ENCODE measurements around the gene SRP9. TPM values are rescaled to one million over a fixed set of nuclear protein-coding genes. Genes with fewer than 3 reads are reported as not detected.
"Not testable (repeated sequence)": the region's sequence is repeated elsewhere in the genome, so short reads cannot be mapped to it uniquely, and the experiment has no call there.

The SRP9 gene
- total and polyA plus RNA-seq, 2 donors: 310 to 362 TPM

GRCh38 chr1:225761395-225761794 is 16.2 kb upstream of the SRP9 start:
- DNase-seq (ENCODE audit: low read depth in 6 of 9, low spot score in 9 of 9): not testable (repeated sequence)
- WGBS: 95% methylated on average over 6 of the region's 6 CpGs

DNA sequence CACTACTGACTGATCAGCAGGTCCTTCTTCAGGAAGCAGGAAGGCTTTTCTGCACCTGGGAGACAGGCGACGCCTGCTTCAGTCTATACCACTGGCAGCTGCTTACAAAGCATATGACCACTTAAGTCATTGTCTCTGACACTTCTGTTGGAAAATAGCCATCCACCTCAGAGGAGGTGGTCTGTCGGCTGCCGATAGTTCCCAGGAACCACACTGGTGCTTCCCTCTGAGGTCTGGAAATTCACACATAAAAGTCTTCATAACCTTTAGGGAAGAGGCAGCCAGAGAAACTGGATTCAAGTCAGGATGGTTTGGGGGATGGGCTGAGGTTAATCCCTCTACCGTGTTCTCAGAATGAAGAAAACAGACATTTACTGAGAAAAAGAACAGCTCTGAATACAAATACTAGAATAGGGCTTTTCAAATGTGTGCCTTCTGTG is 15.6 kb upstream of the SRP9 start:
- 95% methylated on average over 5 of the region's 5 CpGs for WGBS
- H3K36me3 ChIP-seq (ENCODE audit: control insufficient read depth in 2 of 2, insufficient read depth in 2 of 2, low read length in 1 of 2): no peaks in the 10 kb centered on the region
- H3K4me1 ChIP-seq (ENCODE audit: control insufficient read depth in 2 of 2, insufficient read depth in 2 of 2, low read length in 2 of 2): peaks cover 0 to 16% of the 10 kb centered on the region in 2 donors
- H3K9me3 ChIP-seq (ENCODE audit: control insufficient read depth in 2 of 2, insufficient read depth in 1 of 2, low read length in 1 of 2): no peaks in the 10 kb centered on the region
- DNase-seq (ENCODE audit: low read depth in 6 of 9, low spot score in 9 of 9): no peak
- H3K27me3 ChIP-seq (ENCODE audit: control insufficient read depth in 2 of 2, insufficient read depth in 1 of 2, low read length in 1 of 2): no peaks in the 10 kb centered on the region
- no peak overlapping the region for H3K4me3 ChIP-seq (ENCODE audit: low read length in 2 of 2)
- H3K27ac ChIP-seq (ENCODE audit: low read depth in 1 of 2, low read length in 1 of 2): no peak overlapping the region

More at GRCh38 chr1:225761395-225761794, 16.2 kb upstream of the SRP9 start:
- not testable (repeated sequence) for H3K4me1 ChIP-seq (ENCODE audit: control insufficient read depth in 2 of 2, insufficient read depth in 2 of 2, low read length in 2 of 2); H3K4me3 ChIP-seq (ENCODE audit: low read length in 2 of 2); H3K36me3 ChIP-seq (ENCODE audit: control insufficient read depth in 2 of 2, insufficient read depth in 2 of 2, low read length in 1 of 2); H3K27me3 ChIP-seq (ENCODE audit: control insufficient read depth in 2 of 2, insufficient read depth in 1 of 2, low read length in 1 of 2); H3K9me3 ChIP-seq (ENCODE audit: control insufficient read depth in 2 of 2, insufficient read depth in 1 of 2, low read length in 1 of 2); H3K27ac ChIP-seq (ENCODE audit: low read depth in 1 of 2, low read length in 1 of 2)

DNA sequence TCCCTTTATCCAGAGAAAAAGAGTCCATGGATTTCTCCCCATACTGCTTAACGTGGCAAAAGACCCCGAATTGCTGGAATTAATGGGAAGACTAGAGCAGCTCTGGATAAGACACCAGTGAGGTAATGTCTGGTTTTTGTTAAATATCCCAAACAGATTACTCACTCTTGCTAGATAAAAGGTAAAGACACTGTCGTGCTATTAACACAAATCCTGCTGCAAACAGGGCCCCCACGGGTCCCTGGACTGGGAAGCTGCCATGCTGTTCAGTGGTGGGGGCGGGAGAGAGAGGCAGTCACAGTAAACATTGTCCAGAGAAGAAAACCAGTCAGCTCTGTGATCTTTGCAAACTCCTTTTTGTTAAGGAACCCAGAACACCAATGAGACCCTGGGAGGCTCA is 15.2 kb upstream of the SRP9 start:
- no peak overlapping the region for H3K27ac ChIP-seq (ENCODE audit: low read depth in 1 of 2, low read length in 1 of 2)
- no peaks in the 10 kb centered on the region for H3K36me3 ChIP-seq (ENCODE audit: control insufficient read depth in 2 of 2, insufficient read depth in 2 of 2, low read length in 1 of 2)
- peaks cover 0 to 20% of the 10 kb centered on the region in 2 donors for H3K4me1 ChIP-seq (ENCODE audit: control insufficient read depth in 2 of 2, insufficient read depth in 2 of 2, low read length in 2 of 2)
- WGBS: 97% methylated on average over 5 of the region's 5 CpGs
- H3K9me3 ChIP-seq (ENCODE audit: control insufficient read depth in 2 of 2, insufficient read depth in 1 of 2, low read length in 1 of 2): no peaks in the 10 kb centered on the region
- no peak for DNase-seq (ENCODE audit: low read depth in 6 of 9, low spot score in 9 of 9)
- no peak overlapping the region for H3K4me3 ChIP-seq (ENCODE audit: low read length in 2 of 2)
- H3K27me3 ChIP-seq (ENCODE audit: control insufficient read depth in 2 of 2, insufficient read depth in 1 of 2, low read length in 1 of 2): no peaks in the 10 kb centered on the region

GRCh38 chr1:225763716-225764548 is 13.7 kb upstream of the SRP9 start:
- Histone ChIP-seq H3K9me3 (ENCODE audit: control insufficient read depth in 2 of 2, insufficient read depth in 1 of 2, low read length in 1 of 2) (no peaks in the 10 kb centered on the region), H3K27me3 (ENCODE audit: control insufficient read depth in 2 of 2, insufficient read depth in 1 of 2, low read length in 1 of 2) (no peaks in the 10 kb centered on the region), H3K36me3 (ENCODE audit: control insufficient read depth in 2 of 2, insufficient read depth in 2 of 2, low read length in 1 of 2) (no peaks in the 10 kb centered on the region), H3K27ac (ENCODE audit: low read depth in 1 of 2, low read length in 1 of 2) (no peak overlapping the region), H3K4me3 (ENCODE audit: low read length in 2 of 2) (no peak overlapping the region), H3K4me1 (ENCODE audit: control insufficient read depth in 2 of 2, insufficient read depth in 2 of 2, low read length in 2 of 2) (peaks cover 0 to 35% of the 10 kb centered on the region in 2 donors)
- WGBS: 91% methylated on average over 9 of the region's 9 CpGs
- no peak for DNase-seq (ENCODE audit: low read depth in 6 of 9, low spot score in 9 of 9)

DNA sequence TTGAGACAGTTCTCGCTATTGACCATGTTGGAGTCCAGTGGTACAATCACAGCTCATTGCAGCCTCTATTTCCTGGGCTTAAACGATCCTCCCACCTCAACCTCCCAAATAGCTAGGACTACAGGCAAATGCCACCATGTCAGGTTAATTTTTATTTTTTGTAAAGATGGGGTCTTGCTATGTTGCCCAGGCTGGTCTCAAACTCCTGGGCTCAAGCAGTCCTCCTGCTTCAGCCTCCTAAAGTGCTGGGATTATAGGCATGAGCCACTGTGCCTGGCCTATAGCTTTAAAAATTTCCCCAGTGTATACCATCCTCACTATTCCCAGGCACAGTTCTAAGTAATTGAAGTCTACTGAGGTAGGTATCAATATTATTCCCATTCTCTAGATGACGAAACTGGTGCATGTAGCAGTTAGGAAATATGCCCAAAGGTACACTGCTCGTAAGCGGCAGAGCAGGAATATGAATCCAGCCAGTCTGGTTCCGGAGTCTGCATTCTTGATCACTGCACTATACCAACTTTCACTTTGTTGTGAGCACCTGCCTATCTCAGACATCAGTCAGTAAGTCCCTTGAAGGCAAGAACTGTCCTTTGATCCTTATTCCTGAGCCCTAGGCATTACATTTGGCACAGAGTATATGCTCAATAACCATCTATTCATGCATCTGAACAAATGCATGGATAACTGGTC is 11.5 kb upstream of the SRP9 start:
- H3K27me3 ChIP-seq (ENCODE audit: control insufficient read depth in 2 of 2, insufficient read depth in 1 of 2, low read length in 1 of 2): no peaks in the 10 kb centered on the region
- no peak for DNase-seq (ENCODE audit: low read depth in 6 of 9, low spot score in 9 of 9)
- peaks cover 0 to 45% of the 10 kb centered on the region in 2 donors for H3K4me1 ChIP-seq (ENCODE audit: control insufficient read depth in 2 of 2, insufficient read depth in 2 of 2, low read length in 2 of 2)
- no peaks in the 10 kb centered on the region for H3K36me3 ChIP-seq (ENCODE audit: control insufficient read depth in 2 of 2, insufficient read depth in 2 of 2, low read length in 1 of 2)
- 99% methylated on average over 6 of the region's 6 CpGs for WGBS
- H3K4me3 ChIP-seq (ENCODE audit: low read length in 2 of 2): no peak overlapping the region
- H3K27ac ChIP-seq (ENCODE audit: low read depth in 1 of 2, low read length in 1 of 2): peak overlapping the region; percentile 20 to 64
- no peaks in the 10 kb centered on the region for H3K9me3 ChIP-seq (ENCODE audit: control insufficient read depth in 2 of 2, insufficient read depth in 1 of 2, low read length in 1 of 2)

- Histone ChIP-seq H3K9me3 (ENCODE audit: control insufficient read depth in 2 of 2, insufficient read depth in 1 of 2, low read length in 1 of 2) (no peaks in the 10 kb centered on the region), H3K27ac (ENCODE audit: low read depth in 1 of 2, low read length in 1 of 2) (peak overlapping the region; percentile 64 to 82), H3K36me3 (ENCODE audit: control insufficient read depth in 2 of 2, insufficient read depth in 2 of 2, low read length in 1 of 2) (no peaks in the 10 kb centered on the region), H3K27me3 (ENCODE audit: control insufficient read depth in 2 of 2, insufficient read depth in 1 of 2, low read length in 1 of 2) (no peaks in the 10 kb centered on the region), H3K4me1 (ENCODE audit: control insufficient read depth in 2 of 2, insufficient read depth in 2 of 2, low read length in 2 of 2) (peaks cover 0 to 49% of the 10 kb centered on the region in 2 donors), H3K4me3 (ENCODE audit: low read length in 2 of 2) (no peak overlapping the region)
- WGBS: 96% methylated on average over 8 of the region's 8 CpGs
- DNase-seq (ENCODE audit: low read depth in 6 of 9, low spot score in 9 of 9): peak in 1 of 9 donors; percentile 38
Observed at GRCh38 chr1:225766967-225767633, 10.5 kb upstream of the SRP9 start.

DNA sequence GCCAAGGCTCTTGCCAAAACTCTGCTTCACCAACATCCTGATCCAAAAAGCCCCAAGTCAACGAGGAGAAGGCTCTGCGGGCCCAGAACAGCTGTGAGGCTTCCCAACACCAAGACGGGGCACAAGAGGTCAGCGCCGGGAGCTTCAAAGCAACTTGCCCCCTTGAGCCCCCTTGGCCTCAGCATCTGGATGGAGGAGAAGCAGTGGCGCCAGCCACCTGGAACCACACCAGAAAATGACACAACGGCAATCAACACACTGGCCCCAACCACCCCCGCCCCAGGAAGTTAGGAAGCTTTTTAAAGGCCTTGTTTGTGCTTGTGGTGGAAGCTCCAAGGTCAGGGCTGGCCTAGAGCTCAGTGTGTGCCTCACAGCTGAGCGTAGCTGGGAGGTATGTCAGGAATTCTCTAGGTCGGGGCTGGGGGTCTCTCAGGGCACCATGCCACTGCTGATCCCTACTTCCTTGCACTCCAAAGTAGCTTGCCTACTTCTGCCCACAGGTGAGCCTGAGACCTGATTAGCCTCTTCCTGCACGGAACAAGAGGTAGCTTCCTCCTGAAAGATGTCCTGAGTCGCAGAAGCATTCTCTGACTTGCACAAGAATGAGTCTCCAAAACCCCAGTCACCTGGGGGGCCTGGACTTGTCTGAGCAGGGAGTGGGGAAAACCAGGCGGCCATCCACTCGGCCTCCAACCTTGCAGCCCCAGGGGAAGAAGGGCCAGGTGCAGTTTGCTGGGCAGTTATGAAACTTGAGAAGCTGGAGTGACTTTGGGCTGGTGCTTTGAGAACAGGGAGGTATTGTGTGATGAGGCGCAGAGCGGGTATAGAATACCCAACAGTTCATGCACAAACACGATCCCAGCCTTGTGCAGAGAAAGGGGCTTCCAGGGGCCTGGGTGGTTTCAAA is 9.7 kb upstream of the SRP9 start:
- H3K4me1 ChIP-seq (ENCODE audit: control insufficient read depth in 2 of 2, insufficient read depth in 2 of 2, low read length in 2 of 2): peaks cover 0 to 49% of the 10 kb centered on the region in 2 donors
- no peaks in the 10 kb centered on the region for H3K36me3 ChIP-seq (ENCODE audit: control insufficient read depth in 2 of 2, insufficient read depth in 2 of 2, low read length in 1 of 2)
- no peaks in the 10 kb centered on the region for H3K27me3 ChIP-seq (ENCODE audit: control insufficient read depth in 2 of 2, insufficient read depth in 1 of 2, low read length in 1 of 2)
- DNase-seq (ENCODE audit: low read depth in 6 of 9, low spot score in 9 of 9): peak in 1 of 9 donors; percentile 37
- H3K4me3 ChIP-seq (ENCODE audit: low read length in 2 of 2): no peak overlapping the region
- 75% methylated on average over 17 of the region's 17 CpGs for WGBS
- H3K27ac ChIP-seq (ENCODE audit: low read depth in 1 of 2, low read length in 1 of 2): peak overlapping the region; percentile 64 to 82
- H3K9me3 ChIP-seq (ENCODE audit: control insufficient read depth in 2 of 2, insufficient read depth in 1 of 2, low read length in 1 of 2): no peaks in the 10 kb centered on the region

DNA sequence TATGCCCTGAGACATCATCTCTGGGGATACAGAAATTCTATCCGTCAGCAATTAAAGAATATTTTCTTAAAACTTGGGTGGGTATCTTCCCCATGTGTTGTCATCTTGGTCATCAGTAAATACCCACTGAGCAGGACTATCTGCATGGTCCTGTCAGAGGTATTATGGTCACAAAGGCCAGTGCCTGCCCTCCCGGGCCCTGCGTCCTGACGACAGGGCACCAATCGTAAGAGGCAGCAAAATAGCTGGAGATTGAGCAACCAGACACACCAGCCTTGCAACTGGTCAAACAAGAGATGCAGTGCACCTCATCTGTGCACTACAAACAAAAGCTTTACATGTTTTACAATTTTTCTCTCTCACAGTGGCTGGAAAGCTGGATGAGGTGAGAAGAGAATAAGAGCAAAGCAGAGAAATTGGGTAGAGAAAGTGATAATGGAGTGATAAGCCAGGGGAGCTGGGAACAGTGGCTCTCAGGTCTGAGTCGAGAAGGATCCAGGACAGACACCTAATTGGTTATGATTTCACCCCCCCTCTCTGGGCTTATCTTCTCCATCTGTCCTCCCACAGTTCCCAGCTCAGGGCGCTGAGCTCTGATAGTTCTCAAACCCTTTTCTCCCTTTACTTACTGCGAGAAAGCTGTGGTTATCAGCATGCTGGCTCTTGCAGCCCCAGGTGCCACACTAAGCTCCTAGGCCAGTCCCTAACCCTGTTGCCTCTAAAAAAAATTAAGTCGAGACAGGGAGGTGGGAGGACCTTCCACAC is 8.8 kb upstream of the SRP9 start:
- H3K4me1 ChIP-seq (ENCODE audit: control insufficient read depth in 2 of 2, insufficient read depth in 2 of 2, low read length in 2 of 2): peaks cover 0 to 50% of the 10 kb centered on the region in 2 donors
- WGBS: 69% methylated on average over 9 of the region's 9 CpGs
- H3K9me3 ChIP-seq (ENCODE audit: control insufficient read depth in 2 of 2, insufficient read depth in 1 of 2, low read length in 1 of 2): no peaks in the 10 kb centered on the region
- H3K4me3 ChIP-seq (ENCODE audit: low read length in 2 of 2): no peak overlapping the region
- no peaks in the 10 kb centered on the region for H3K27me3 ChIP-seq (ENCODE audit: control insufficient read depth in 2 of 2, insufficient read depth in 1 of 2, low read length in 1 of 2)
- H3K27ac ChIP-seq (ENCODE audit: low read depth in 1 of 2, low read length in 1 of 2): peak overlapping the region in 1 of 2 donors; percentile 64
- no peak for DNase-seq (ENCODE audit: low read depth in 6 of 9, low spot score in 9 of 9)
- no peaks in the 10 kb centered on the region for H3K36me3 ChIP-seq (ENCODE audit: control insufficient read depth in 2 of 2, insufficient read depth in 2 of 2, low read length in 1 of 2)

Measured in thymus (tissue), 11 donors.